GM23338 (cell line): ENCODE data around the gene TMEM255B. TPM values are rescaled to one million over a fixed set of nuclear protein-coding genes. Genes with fewer than 3 reads are reported as not detected.

Experiments used
- ATAC-seq: fragments of 200-7000 bp; cut with Tn5 transposase; 3 replicates; pipeline ENCODE4 v1.9.1; 2020
- DNase-seq: peaks from one replicate; pipeline ENCODE4 v3.0.0-alpha.2; 2015; ENCODE audit warnings: low spot score
- H2AFZ ChIP-seq: fragments of 200-600 bp; sonication (generic); 2 replicates; pipeline ENCODE4 v1.8.0; 2016; ENCODE audit warnings: antibody characterized with exemption, mild to moderate bottlenecking, moderate library complexity
- H3F3A ChIP-seq: fragments of 200-600 bp; sonication (generic); replicated peaks from 2 replicates; pipeline ENCODE4 v1.8.0; 2017; ENCODE audit warnings: antibody characterized with exemption, mixed run types, low read depth
- H3K27ac ChIP-seq: fragments of 200-600 bp; sonication (generic); 2 replicates; pipeline ENCODE4 v1.6.1; 2016; ENCODE audit warnings: low read depth
- H3K27me3 ChIP-seq: fragments of 200-600 bp; sonication (generic); 2 replicates; pipeline ENCODE4 v1.8.0; 2016; ENCODE audit warnings: mild to moderate bottlenecking, mixed run types, moderate library complexity; ENCODE audit not compliant: insufficient read depth
- H3K36me3 ChIP-seq: fragments of 200-600 bp; sonication (generic); 2 replicates; pipeline ENCODE4 v1.8.0; 2016; ENCODE audit warnings: mild to moderate bottlenecking; ENCODE audit not compliant: insufficient read depth
- H3K4me1 ChIP-seq: fragments of 200-600 bp; sonication (generic); 2 replicates; pipeline ENCODE4 v1.8.0; 2016; ENCODE audit warnings: mild to moderate bottlenecking, moderate library complexity; ENCODE audit not compliant: insufficient read depth
- H3K4me2 ChIP-seq: fragments of 200-600 bp; sonication (generic); 2 replicates; pipeline ENCODE4 v1.7.1; 2017; ENCODE audit warnings: mixed run types
- H3K4me3 ChIP-seq: fragments of 200-600 bp; sonication (generic); 2 replicates; pipeline ENCODE4 v1.6.1; 2016; ENCODE audit warnings: mixed run types
- H3K79me2 ChIP-seq: fragments of 200-600 bp; sonication (generic); replicated peaks from 2 replicates; pipeline ENCODE4 v1.8.0; 2017; ENCODE audit warnings: mild to moderate bottlenecking; ENCODE audit not compliant: insufficient read depth
- H3K9me2 ChIP-seq: fragments of 200-600 bp; sonication (generic); 2 replicates; pipeline ENCODE4 v1.8.0; 2017; ENCODE audit not compliant: insufficient read depth
- H4K20me1 ChIP-seq: fragments of 200-600 bp; sonication (generic); replicated peaks from 2 replicates; pipeline ENCODE4 v1.8.0; 2017; ENCODE audit warnings: mild to moderate bottlenecking; ENCODE audit not compliant: insufficient read depth
- H3K27ac Mint-ChIP-seq: 2 replicates; pipeline ENCODE4 v1.8.0; 2020; ENCODE audit warnings: inconsistent platforms, mild to moderate bottlenecking, moderate library complexity, mixed read lengths
- H3K27me3 Mint-ChIP-seq: 3 replicates; pipeline ENCODE4 v1.8.0; 2022; ENCODE audit warnings: low read depth, mild to moderate bottlenecking, moderate library complexity, mixed read lengths, inconsistent platforms; ENCODE audit not compliant: insufficient read depth, poor library complexity
- H3K36me3 Mint-ChIP-seq: 3 replicates; pipeline ENCODE4 v1.8.0; 2021; ENCODE audit warnings: low read depth, mild to moderate bottlenecking, inconsistent platforms, moderate library complexity, mixed read lengths
- H3K4me1 Mint-ChIP-seq: 3 replicates; pipeline ENCODE4 v1.8.0; 2020; ENCODE audit warnings: mild to moderate bottlenecking, inconsistent platforms, mixed read lengths
- H3K4me3 Mint-ChIP-seq: 3 replicates; pipeline ENCODE4 v1.8.0; 2021; ENCODE audit warnings: moderate library complexity, mild to moderate bottlenecking, inconsistent platforms, mixed read lengths
- H3K9me3 Mint-ChIP-seq: 3 replicates; pipeline ENCODE4 v1.8.0; 2020; ENCODE audit warnings: moderate library complexity, mild to moderate bottlenecking, inconsistent platforms, mixed read lengths
- CREB1 ChIP-seq: fragments of 250-450 bp; sonication (Bioruptor Pico); IDR thresholded peaks from 2 replicates; pipeline ENCODE4 v1.5.0; 2020; ENCODE audit warnings: low read depth, mild to moderate bottlenecking, moderate library complexity
- ETS1 ChIP-seq: IDR thresholded peaks from 2 replicates; pipeline ENCODE4 v1.6.1; 2016; ENCODE audit warnings: antibody characterized with exemption
- EZH2 ChIP-seq: fragments of 200-600 bp; sonication (generic); IDR thresholded peaks from one replicate; pipeline ENCODE4 v1.8.0; 2017; ENCODE audit warnings: antibody characterized with exemption, mild to moderate bottlenecking, low read depth; ENCODE audit not compliant: unreplicated experiment
- EZH2phosphoT487 ChIP-seq: fragments of 200-600 bp; sonication (generic); IDR thresholded peaks from one replicate; pipeline ENCODE4 v1.8.1; 2018; ENCODE audit warnings: antibody characterized with exemption; ENCODE audit not compliant: unreplicated experiment
- NANOG ChIP-seq: IDR thresholded peaks from 2 replicates; pipeline ENCODE4 v1.6.1; 2016; ENCODE audit warnings: antibody characterized with exemption, borderline replicate concordance
- POLR2AphosphoS5 ChIP-seq: IDR thresholded peaks from 2 replicates; pipeline ENCODE4 v1.6.1; 2016; ENCODE audit warnings: antibody characterized with exemption, low read depth
- REST ChIP-seq: IDR thresholded peaks from one replicate; pipeline ENCODE4 v1.6.1; 2018; ENCODE audit warnings: antibody characterized with exemption; ENCODE audit not compliant: unreplicated experiment
- STAT1 ChIP-seq: IDR thresholded peaks from one replicate; pipeline ENCODE4 v1.6.1; 2016; ENCODE audit warnings: antibody characterized with exemption; ENCODE audit not compliant: unreplicated experiment
- ZNF114 ChIP-seq: fragments of 250-450 bp; sonication (Bioruptor Pico); IDR thresholded peaks from 2 replicates; pipeline ENCODE4 v1.5.0; 2020; ENCODE audit warnings: mild to moderate bottlenecking, moderate library complexity
- ZNF331 ChIP-seq: fragments of 250-450 bp; sonication (Bioruptor Pico); IDR thresholded peaks from 2 replicates; pipeline ENCODE4 v1.5.0; 2020; ENCODE audit warnings: low read depth, mild to moderate bottlenecking, moderate library complexity
- polyA plus RNA-seq: library from polyadenylated mRNA; unstranded; fragments of >200 nt; fragmentation: Nextera tagmentation; extraction: Ambion mirVana; gene quantifications from 2 replicates; pipeline ENCODE4 v1.2.1, GENCODE V29; 2016
- total RNA-seq: library from RNA; depleted of rRNA; stranded (reverse); fragments of >200 nt; shearing (Covaris generic); gene quantifications from 2 replicates; pipeline ENCODE4 v1.2.3, GENCODE V29; 2014
- TF ChIP-seq, protein P1 (sequence below): fragments of 250-450 bp; sonication (Bioruptor Pico); IDR thresholded peaks from 2 replicates; pipeline ENCODE4 v1.5.0; 2020; ENCODE audit warnings: mild to moderate bottlenecking, moderate library complexity

The TMEM255B gene
- total and polyA plus RNA-seq, 2 experiments from 2014 or later, result 0.69 to 4.4 TPM

DNA sequence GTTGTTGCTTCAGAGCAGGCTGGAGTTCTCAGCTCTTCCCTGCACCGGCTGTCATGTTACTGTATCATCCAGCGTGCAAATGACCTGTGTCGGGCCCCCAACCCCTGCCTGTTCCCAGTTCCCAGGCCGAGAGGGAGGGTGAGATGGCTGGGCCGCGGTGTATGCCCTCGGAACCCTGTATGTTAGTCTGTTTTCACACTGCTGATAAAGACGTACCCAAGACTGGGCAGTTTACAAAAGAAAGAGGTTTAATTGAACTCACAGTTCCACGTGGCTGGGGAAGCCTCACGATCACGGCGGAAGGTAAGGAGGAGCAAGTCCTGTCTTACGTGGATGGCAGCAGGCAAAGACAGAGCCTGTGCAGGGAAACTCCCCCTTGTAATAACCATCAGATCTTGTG lies 10.9 kb downstream of the TMEM255B start:
- H3K4me2 ChIP-seq, result no peak overlapping the region
- no peaks in the 10 kb centered on the region for H3K36me3 ChIP-seq
- DNase-seq (no peak), ATAC-seq (no peak)
- no peaks in the 10 kb centered on the region for H3F3A ChIP-seq
- no peaks in the 10 kb centered on the region for H3K27me3 Mint-ChIP-seq
- no peak overlapping the region for H3K4me3 ChIP-seq
- H3K79me2 ChIP-seq, result no peaks in the 10 kb centered on the region
- no peaks in the 10 kb centered on the region for H3K4me1 ChIP-seq
- H3K4me3 Mint-ChIP-seq, result no peak overlapping the region
- H3K36me3 Mint-ChIP-seq, result no peaks in the 10 kb centered on the region
- H3K27ac Mint-ChIP-seq, result no peak overlapping the region
- TF ChIP-seq EZH2phosphoT487, result no peak
- no peak for TF ChIP-seq ETS1
- no peak for TF ChIP-seq STAT1
- TF ChIP-seq REST, result no peak
- TF ChIP-seq ZNF114 (CRISPR knock-in tag), result no peak
- 0 out of 2 replicates have a peak, but pooled peaks cover 3% of the 10 kb centered on the region for H3K9me2 ChIP-seq
- H3K9me3 Mint-ChIP-seq, result no peaks in the 10 kb centered on the region
- H3K4me1 Mint-ChIP-seq, result peaks cover 5% of the 10 kb centered on the region; the same call in 2 of the 3 replicates
- H3K27ac ChIP-seq, result no peak overlapping the region
- no peaks in the 10 kb centered on the region for H3K27me3 ChIP-seq
- H2AFZ ChIP-seq, result no peak overlapping the region
- H4K20me1 ChIP-seq, result no peaks in the 10 kb centered on the region

- no peaks in the 10 kb centered on the region for H3K36me3 ChIP-seq
- no peaks in the 10 kb centered on the region for H4K20me1 ChIP-seq
- DNase-seq (no peak), ATAC-seq (no peak)
- H3K27me3 ChIP-seq, result no peaks in the 10 kb centered on the region
- 0 out of 2 replicates have a peak, but pooled peaks cover 3% of the 10 kb centered on the region for H3K9me2 ChIP-seq
- no peak overlapping the region for H3K4me3 ChIP-seq
- Mint-ChIP-seq H3K27ac (no peak overlapping the region), H3K27me3 (no peaks in the 10 kb centered on the region), H3K4me1 (peaks cover 3% of the 10 kb centered on the region; the same call in 2 of the 3 replicates), H3K36me3 (no peaks in the 10 kb centered on the region), H3K4me3 (no peak overlapping the region), H3K9me3 (no peaks in the 10 kb centered on the region)
- H3K4me2 ChIP-seq, result no peak overlapping the region
- no peaks in the 10 kb centered on the region for H3K4me1 ChIP-seq
- no peak overlapping the region for H3K27ac ChIP-seq
- H3F3A ChIP-seq, result no peaks in the 10 kb centered on the region
- H2AFZ ChIP-seq, result no peak overlapping the region
- no peaks in the 10 kb centered on the region for H3K79me2 ChIP-seq
- TF ChIP-seq, protein P1, sequence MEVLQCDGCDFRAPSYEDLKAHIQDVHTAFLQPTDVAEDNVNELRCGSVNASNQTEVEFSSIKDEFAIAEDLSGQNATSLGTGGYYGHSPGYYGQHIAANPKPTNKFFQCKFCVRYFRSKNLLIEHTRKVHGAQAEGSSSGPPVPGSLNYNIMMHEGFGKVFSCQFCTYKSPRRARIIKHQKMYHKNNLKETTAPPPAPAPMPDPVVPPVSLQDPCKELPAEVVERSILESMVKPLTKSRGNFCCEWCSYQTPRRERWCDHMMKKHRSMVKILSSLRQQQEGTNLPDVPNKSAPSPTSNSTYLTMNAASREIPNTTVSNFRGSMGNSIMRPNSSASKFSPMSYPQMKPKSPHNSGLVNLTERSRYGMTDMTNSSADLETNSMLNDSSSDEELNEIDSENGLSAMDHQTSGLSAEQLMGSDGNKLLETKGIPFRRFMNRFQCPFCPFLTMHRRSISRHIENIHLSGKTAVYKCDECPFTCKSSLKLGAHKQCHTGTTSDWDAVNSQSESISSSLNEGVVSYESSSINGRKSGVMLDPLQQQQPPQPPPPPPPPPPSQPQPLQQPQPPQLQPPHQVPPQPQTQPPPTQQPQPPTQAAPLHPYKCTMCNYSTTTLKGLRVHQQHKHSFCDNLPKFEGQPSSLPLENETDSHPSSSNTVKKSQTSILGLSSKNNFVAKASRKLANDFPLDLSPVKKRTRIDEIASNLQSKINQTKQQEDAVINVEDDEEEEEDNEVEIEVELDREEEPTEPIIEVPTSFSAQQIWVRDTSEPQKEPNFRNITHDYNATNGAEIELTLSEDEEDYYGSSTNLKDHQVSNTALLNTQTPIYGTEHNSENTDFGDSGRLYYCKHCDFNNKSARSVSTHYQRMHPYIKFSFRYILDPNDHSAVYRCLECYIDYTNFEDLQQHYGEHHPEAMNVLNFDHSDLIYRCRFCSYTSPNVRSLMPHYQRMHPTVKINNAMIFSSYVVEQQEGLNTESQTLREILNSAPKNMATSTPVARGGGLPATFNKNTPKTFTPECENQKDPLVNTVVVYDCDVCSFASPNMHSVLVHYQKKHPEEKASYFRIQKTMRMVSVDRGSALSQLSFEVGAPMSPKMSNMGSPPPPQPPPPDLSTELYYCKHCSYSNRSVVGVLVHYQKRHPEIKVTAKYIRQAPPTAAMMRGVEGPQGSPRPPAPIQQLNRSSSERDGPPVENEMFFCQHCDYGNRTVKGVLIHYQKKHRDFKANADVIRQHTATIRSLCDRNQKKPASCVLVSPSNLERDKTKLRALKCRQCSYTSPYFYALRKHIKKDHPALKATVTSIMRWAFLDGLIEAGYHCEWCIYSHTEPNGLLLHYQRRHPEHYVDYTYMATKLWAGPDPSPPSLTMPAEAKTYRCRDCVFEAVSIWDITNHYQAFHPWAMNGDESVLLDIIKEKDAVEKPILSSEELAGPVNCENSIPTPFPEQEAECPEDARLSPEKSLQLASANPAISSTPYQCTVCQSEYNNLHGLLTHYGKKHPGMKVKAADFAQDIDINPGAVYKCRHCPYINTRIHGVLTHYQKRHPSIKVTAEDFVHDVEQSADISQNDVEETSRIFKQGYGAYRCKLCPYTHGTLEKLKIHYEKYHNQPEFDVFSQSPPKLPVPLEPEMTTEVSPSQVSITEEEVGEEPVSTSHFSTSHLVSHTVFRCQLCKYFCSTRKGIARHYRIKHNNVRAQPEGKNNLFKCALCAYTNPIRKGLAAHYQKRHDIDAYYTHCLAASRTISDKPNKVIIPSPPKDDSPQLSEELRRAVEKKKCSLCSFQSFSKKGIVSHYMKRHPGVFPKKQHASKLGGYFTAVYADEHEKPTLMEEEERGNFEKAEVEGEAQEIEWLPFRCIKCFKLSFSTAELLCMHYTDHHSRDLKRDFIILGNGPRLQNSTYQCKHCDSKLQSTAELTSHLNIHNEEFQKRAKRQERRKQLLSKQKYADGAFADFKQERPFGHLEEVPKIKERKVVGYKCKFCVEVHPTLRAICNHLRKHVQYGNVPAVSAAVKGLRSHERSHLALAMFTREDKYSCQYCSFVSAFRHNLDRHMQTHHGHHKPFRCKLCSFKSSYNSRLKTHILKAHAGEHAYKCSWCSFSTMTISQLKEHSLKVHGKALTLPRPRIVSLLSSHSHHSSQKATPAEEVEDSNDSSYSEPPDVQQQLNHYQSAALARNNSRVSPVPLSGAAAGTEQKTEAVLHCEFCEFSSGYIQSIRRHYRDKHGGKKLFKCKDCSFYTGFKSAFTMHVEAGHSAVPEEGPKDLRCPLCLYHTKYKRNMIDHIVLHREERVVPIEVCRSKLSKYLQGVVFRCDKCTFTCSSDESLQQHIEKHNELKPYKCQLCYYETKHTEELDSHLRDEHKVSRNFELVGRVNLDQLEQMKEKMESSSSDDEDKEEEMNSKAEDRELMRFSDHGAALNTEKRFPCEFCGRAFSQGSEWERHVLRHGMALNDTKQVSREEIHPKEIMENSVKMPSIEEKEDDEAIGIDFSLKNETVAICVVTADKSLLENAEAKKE (CRISPR knock-in tag), result no peak
- no peak for TF ChIP-seq EZH2
- TF ChIP-seq NANOG, result no peak
- TF ChIP-seq POLR2AphosphoS5, result no peak
- TF ChIP-seq STAT1, result no peak
- TF ChIP-seq ZNF331 (CRISPR knock-in tag), result no peak
- no peak for TF ChIP-seq CREB1 (CRISPR knock-in tag)
Observed at GRCh38 chr13:113770441-113770840, 11.4 kb downstream of the TMEM255B start.
